K562 (cell line): ENCODE results near the gene STIL. TPM values are rescaled to one million over a fixed set of nuclear protein-coding genes. Genes with fewer than 3 reads are reported as not detected.

ENCODE experiments used
- BRF2 ChIP-seq: IDR thresholded peaks from 3 replicates; pipeline ENCODE4 v1.6.1; 2011; ENCODE audit warnings: borderline replicate concordance, mild to moderate bottlenecking; ENCODE audit not compliant: insufficient read length, insufficient read depth
- E4F1 ChIP-seq: fragments of 250-450 bp; sonication (Bioruptor Pico); IDR thresholded peaks from 2 replicates; pipeline ENCODE4 v1.5.0; 2021; ENCODE audit warnings: mild to moderate bottlenecking, borderline replicate concordance
- ETS2 ChIP-seq: IDR thresholded peaks from 2 replicates; pipeline ENCODE4 v1.6.1; 2016; ENCODE audit warnings: borderline replicate concordance, missing genetic modification characterization, mild to moderate bottlenecking, moderate library complexity, missing compliant biosample characterization; ENCODE audit not compliant: poor library complexity, severe bottlenecking
- FOSL1 ChIP-seq: fragments of 200-800 bp; sonication (Bioruptor generic); conservative IDR thresholded peaks from 2 replicates; pipeline ENCODE4 v1.6.1; 2016; ENCODE audit warnings: missing genetic modification characterization, missing compliant biosample characterization
- HDAC3 ChIP-seq: fragments of 450-650 bp; IDR thresholded peaks from 2 replicates; pipeline ENCODE4 v1.6.1; 2018; ENCODE audit warnings: borderline replicate concordance, mild to moderate bottlenecking, moderate library complexity; ENCODE audit not compliant: partially characterized antibody
- HNRNPLL ChIP-seq: fragments of 200-400 bp; formaldehyde crosslinking; IDR thresholded peaks from 2 replicates; pipeline ENCODE4 v1.6.1; 2017; ENCODE audit warnings: low read length, low read depth, mild to moderate bottlenecking; ENCODE audit not compliant: poor library complexity, severe bottlenecking
- NONO ChIP-seq, 2 experiments: fragments of 200-400 bp in 1 of 2; fragments of 450-650 bp in 1 of 2; formaldehyde crosslinking in 1 of 2; IDR thresholded peaks; 2 replicates each; pipeline ENCODE4 v1.6.1; 2017; ENCODE audit warnings: low read depth in 2 of 2, mild to moderate bottlenecking in 2 of 2, moderate library complexity in 2 of 2, low read length in 1 of 2
- RBFOX2 ChIP-seq: fragments of 200-400 bp; formaldehyde crosslinking; IDR thresholded peaks from 2 replicates; pipeline ENCODE4 v1.6.1; 2017; ENCODE audit warnings: low read depth, mild to moderate bottlenecking, low read length, moderate library complexity
- SMAD4 ChIP-seq: fragments of 250-450 bp; sonication (Bioruptor Pico); conservative IDR thresholded peaks from 2 replicates; pipeline ENCODE4 v1.8.0; 2021; ENCODE audit warnings: inconsistent platforms, mild to moderate bottlenecking, moderate library complexity
- SRF ChIP-seq, 2 experiments: fragments of 250-450, 450-650 bp in 1 of 2; sonication (Bioruptor Pico) in 1 of 2; sonication (generic) in 1 of 2; formaldehyde crosslinking; IDR thresholded peaks; 2 replicates each; pipeline versions ENCODE4 v1.5.0 to v1.5.1; 2020 to 2022; ENCODE audit warnings: mild to moderate bottlenecking in 1 of 2, missing genetic modification reagents in 1 of 2
- SRSF9 ChIP-seq: fragments of 200-400 bp; formaldehyde crosslinking; IDR thresholded peaks from 2 replicates; pipeline ENCODE4 v1.6.1; 2017; ENCODE audit warnings: low read depth, low read length, borderline replicate concordance
- SUPT5H ChIP-seq: fragments of 450-650 bp; IDR thresholded peaks from 2 replicates; pipeline ENCODE4 v1.6.1; 2016
- TGIF2 ChIP-seq: sonication (generic); formaldehyde crosslinking; IDR thresholded peaks from 2 replicates; pipeline ENCODE4 v1.8.1; 2022; ENCODE audit warnings: mild to moderate bottlenecking, missing genetic modification reagents, moderate library complexity
- THRB ChIP-seq: fragments of 450-650 bp; formaldehyde crosslinking; conservative IDR thresholded peaks from 2 replicates; pipeline ENCODE4 v1.4.0; 2022; ENCODE audit warnings: mild to moderate bottlenecking, missing genetic modification characterization
- ZBED1 ChIP-seq: IDR thresholded peaks from 2 replicates; pipeline ENCODE4 v1.6.1; 2014
- ZC3H4 ChIP-seq: sonication (generic); formaldehyde crosslinking; IDR thresholded peaks from 2 replicates; pipeline ENCODE4 v1.9.0; 2021; ENCODE audit warnings: missing genetic modification reagents, borderline replicate concordance
- ZNF232 ChIP-seq: sonication (generic); formaldehyde crosslinking; IDR thresholded peaks from 2 replicates; pipeline ENCODE4 v1.8.0; 2022; ENCODE audit warnings: mild to moderate bottlenecking, missing genetic modification reagents
- ZNF444 ChIP-seq: fragments of 250-450 bp; sonication (Bioruptor Pico); IDR thresholded peaks from 2 replicates; pipeline ENCODE4 v1.4.0; 2020; ENCODE audit warnings: mild to moderate bottlenecking, moderate library complexity
- ZNF639 ChIP-seq, 2 experiments: fragments of 200-800 bp in 1 of 2; sonication (Bioruptor generic) in 1 of 2; sonication (generic) in 1 of 2; formaldehyde crosslinking in 1 of 2; IDR thresholded peaks in 1 of 2; conservative IDR thresholded peaks in 1 of 2; 2 replicates each; pipeline versions ENCODE4 v1.5.0 to v1.6.1; 2016 to 2020; ENCODE audit warnings: missing compliant biosample characterization in 1 of 2, missing genetic modification characterization in 1 of 2, missing genetic modification reagents in 1 of 2
- polyA plus RNA-seq, 8 experiments: library from polyadenylated mRNA; depleted of rRNA in 4 of 8; stranded (reverse) in 5 of 8; unstranded in 3 of 8; fragments of >200 nt; fragmentation: Nextera tagmentation in 2 of 8; fragmentation: Illumina TruSeq in 1 of 8; extraction: Ambion mirVana in 2 of 8; extraction: Trizol in 1 of 8; gene quantifications; 2 replicates each; pipeline versions ENCODE4 v1.2.1 to v1.2.3, GENCODE V29; 2011 to 2014; ENCODE audit warnings: inconsistent platforms in 1 of 8, missing spikeins in 1 of 8
- total RNA-seq, 7 experiments: library from RNA; depleted of rRNA in 6 of 7; stranded (reverse); fragments of >200 nt in 6 of 7; fragmentation: Illumina TruSeq in 2 of 7; extraction: Trizol in 2 of 7; gene quantifications; 2 replicates each; pipeline versions ENCODE4 v1.2.1 to v1.2.3, GENCODE V29; 2011 to 2021; ENCODE audit warnings: low replicate concordance in 1 of 7

Gene STIL
- total and polyA plus RNA-seq, 9 of the 15 experiments (the other 6 are each of a cell fraction or from before 2014, with no cell fraction given), result 10.5 to 77.4 (median 39.6) TPM

- TF ChIP-seq E4F1 (CRISPR knock-in tag) (no peak), ETS2 (tag) (peak; percentile 64), FOSL1 (tag) (peak; percentile 24), ZC3H4 (CRISPR knock-in tag) (no peak; the same call in 1 of the 2 replicates), NONO (IDR thresholded peaks at IDR 0.05; ENCODE audit: low read depth in 2 of 2, low read length in 1 of 2) (peak in 1 of 2 experiments; percentile 36; a peak in 2 of 4 replicates), ZNF232 (peak; percentile 71; the same call in 1 of the 2 replicates), ZBED1 (0 out of 2 replicates have a peak, but pooled peaks have one; percentile 16), SRSF9 (no peak), HDAC3 (no peak), SRF (CRISPR knock-in tag; IDR thresholded peaks at IDR 0.05) (peak in 1 of 2 experiments; percentile 1; a peak in 1 of 4 replicates), ZNF444 (no peak), HNRNPLL (peak; percentile 42), RBFOX2 (peak; percentile 89), ZNF639 (CRISPR knock-in tag; conservative IDR thresholded peaks at IDR 0.05 in 1 of 2, IDR thresholded peaks at IDR 0.05 in 1 of 2) (peak in 1 of 2 experiments; percentile 83; a peak in 1 of 4 replicates), TGIF2 (CRISPR knock-in tag) (peak; percentile 69; the same call in 1 of the 2 replicates), SUPT5H (peak; percentile 36), BRF2 (no peak), THRB (CRISPR knock-in tag) (no peak), SMAD4 (CRISPR knock-in tag) (peak; percentile 86; the same call in 1 of the 2 replicates)
Measured at GRCh38 chr1:47333922-47334764, 20.2 kb upstream of the STIL start (continued).
